Activated CD8-positive, alpha-beta memory T cell treated with anti-CD3 and anti-CD28 coated beads, Interleukin-2, amount 50 U/mL, for 1 hour (primary cell): ENCODE measurements around the gene C16orf95.

Experiments used
- DNase-seq: peaks from one replicate; pipeline ENCODE4 v3.0.0-alpha.2; 2020; ENCODE audit errors: extremely low read depth

The C16orf95 gene

DNA sequence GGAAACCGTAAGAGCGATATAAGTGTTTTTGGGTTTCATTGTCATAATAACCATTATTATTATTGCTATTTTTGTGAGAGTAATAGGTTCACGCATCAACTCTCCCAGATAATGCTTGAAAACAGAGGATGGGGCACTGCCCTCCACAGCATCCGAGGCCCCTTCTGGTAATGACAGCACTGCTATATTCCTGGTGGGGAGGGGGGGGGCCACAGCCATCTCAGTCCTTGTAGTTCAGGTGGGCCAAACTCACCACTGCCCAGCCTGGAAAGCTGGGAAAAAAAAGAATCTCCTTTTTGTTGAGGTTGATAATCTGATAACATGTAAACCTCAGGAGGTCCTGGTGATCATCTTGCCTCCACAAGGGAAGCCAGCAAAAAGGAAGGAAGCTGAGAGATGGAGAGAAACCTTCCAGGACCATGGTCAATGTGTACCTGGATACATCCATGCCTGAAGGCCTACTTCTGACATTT, 706 bp downstream of the C16orf95 start:
- no peak for DNase-seq

DNA sequence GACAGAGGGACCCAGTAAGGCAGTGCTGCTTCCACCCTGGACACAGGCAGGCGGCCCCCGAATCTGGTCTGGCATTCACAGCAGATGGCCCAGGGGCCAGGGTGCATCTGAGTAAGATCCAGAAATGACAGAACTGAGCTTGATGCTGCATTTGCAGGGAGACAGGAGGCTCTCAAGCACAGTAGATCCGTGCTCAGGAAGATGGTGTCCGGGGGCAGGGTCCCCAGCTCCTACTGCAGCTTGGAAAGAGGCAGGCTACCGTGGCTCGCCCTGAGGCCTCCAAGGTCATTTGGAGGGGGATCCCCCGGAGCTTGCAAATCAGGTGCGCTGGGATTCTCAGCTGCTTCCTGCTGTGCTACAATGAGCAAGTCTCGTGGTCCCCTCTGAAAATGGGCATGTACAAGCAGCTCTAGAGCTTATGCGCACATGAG, 2.2 kb downstream of the C16orf95 start:
- no peak for DNase-seq

DNA sequence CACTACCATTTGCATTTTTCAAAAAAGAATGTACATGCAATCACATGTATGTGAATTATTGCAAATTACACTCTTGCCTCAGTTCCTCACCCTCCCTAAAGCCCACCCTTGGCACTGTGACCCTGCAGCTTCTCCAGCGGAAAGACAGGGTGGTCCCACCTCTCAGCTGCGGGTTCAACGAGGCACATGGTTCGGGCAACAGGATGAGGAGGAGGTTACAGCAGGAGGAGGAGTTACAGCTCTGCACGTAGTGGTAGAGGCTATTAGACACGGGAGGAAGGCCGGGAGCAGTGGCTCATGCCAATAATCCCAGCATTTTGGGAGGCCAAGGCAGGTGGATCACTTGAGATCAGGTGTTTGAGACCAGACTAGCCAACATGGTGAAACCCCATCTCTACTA, 5.2 kb downstream of the C16orf95 start:
- DNase-seq, result no peak

DNA sequence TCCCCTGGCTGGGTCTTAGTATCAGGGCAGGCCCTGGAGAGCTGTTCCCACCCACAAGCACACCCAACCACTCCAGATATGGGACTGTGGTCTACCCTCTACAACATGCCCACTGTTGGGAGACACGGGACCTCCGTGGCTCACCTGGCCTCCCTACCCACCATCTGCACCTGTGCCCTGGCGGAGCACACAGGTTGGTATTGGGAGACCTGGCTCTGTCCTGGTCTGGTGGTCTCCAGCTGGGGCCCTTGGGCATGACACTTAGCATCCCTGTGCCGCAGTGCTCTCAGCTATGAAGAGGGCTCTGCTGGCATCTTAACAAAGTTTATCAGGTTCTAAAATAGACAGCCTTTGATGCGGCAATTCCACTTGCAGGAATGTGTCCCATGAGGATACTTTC, 5.8 kb downstream of the C16orf95 start:
- no peak for DNase-seq

DNA sequence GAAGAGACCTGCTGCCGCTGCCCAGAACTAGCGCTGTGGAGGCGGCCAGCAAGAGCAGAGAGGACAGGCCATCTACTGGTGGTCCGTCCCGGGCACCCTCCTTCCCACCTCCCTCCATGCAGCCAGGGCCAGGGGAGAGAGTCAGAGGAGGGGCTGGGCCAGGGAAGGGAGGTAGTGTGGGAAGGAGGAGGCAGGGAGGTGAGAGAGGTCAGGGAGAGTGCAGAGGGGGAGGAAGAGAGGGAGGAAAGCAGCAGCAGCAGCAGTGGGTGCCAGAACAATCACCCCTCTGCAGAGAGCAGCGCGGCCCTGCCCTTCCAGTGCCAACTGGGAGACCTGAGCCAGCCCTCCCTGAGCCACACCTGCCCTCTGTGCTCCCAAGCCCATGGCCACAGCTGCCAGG, 6.6 kb downstream of the C16orf95 start:
- no peak for DNase-seq

DNA sequence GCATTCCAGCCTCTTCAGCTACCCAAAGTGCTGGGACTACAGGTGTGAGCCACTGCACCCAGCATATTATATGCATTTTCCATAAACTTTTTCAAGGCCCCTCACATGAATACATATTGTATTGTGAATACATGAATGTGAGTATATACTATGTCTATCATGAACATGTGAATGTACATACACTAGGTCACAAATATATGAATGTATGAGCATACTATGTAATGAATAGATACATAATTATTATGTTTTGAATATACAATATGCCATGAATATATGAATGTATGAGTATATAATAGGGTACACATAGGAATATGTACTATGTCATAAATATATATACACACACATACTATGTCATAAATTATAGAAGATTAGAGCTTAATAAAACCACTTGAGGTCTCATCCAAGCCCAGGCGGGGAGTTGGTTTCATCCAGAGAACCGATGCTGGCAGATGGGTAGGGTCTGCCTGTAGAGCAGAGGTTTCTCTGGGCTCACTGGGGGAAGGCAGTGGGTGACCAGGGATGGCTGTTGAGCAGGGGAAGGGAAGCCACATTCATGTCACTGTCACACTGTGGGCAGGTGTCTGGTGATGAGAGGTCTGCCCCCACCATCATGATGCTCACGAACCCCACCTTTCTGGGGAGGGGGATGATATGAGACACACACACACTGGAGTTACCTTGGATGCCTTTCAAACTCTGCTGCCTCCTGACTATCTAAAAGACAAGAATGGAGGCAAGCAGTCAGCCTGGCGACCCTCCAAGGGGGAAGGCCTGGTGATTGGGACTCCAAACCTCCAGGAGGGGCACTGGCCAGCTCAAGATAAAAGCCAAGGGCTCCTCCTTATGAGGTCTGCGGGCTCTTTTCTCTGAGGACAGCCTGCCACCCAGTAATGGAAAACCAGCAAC, 7.3 kb downstream of the C16orf95 start:
- no peak for DNase-seq

DNA sequence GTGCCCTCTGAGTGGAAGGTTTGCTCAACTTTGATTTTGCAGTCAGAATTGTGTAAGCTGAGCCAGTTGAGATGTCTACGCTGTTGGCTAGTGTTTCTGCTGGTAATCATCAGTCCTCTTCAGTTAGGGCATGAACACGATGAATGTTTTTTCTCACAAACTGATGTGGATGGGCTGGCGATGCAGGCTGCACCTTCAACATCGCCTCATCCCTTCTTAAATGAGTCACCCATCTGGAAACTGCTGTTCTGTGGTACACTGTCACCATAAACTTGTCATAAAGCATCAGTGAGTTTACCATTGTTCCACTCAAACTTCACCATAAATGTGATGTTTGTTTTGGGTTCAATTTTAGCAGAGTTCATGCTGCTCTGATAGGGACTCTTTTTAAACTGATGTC, 8.4 kb downstream of the C16orf95 start:
- DNase-seq, result no peak

DNA sequence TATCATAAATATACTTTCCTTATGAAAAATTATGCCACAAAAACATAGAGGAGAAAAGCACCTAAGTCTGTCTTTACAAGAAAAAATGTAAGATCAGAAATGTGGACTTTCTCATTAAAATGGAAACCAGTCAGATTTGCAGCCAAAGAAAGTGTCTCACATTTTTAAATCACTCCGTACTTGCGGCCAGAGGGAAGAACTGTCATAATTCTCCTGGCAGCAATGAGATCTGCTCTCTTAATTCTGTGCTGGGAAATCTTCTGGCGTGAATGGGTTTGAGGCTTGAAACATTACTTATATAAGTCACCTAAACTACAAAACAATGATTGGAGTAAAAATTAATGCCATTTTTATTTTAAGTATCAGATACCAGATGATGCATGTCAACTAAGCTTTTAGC, 10.7 kb downstream of the C16orf95 start:
- no peak for DNase-seq

DNA sequence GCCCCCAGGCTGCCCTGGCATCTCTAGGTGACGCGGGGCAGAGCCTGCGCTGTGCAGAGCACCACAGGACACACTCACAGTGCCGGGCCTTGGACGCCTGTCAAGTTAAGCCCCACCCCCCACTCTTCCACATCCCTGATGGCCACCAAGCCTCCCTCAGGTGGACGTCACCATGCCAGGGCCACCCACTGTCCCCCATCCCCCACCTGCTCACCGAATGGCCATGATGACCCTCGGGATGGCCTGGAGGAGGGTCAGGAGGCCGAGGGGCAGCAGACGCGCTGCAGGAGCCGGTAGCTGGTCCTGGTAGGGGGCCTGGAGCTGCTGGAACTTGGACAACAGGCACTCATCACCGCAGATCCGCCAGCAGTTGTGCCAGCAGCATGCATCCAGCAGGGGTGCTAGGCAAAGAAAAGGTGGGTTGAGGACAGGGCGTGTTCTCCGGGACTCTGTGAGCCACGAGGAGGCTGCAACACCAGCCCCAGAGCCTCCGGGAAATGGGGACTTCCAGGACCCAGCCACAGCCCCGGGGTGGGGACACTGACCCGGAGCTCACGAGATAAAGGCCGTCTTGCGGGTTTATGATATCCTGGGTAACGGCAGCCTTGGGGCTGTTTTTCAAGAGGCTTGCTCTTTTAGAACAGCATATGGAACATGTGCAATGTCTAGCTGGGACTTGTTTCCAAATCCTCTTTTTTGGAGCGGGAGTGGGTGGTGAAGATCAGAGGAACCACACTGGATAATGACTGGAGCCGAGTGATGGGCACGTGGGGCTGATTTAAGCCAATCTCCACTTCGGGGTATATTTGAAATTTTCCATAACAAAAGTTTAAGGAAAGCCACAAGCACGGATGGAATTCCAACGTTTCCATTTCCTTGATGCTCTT, 11.4 kb downstream of the C16orf95 start:
- no peak for DNase-seq

DNA sequence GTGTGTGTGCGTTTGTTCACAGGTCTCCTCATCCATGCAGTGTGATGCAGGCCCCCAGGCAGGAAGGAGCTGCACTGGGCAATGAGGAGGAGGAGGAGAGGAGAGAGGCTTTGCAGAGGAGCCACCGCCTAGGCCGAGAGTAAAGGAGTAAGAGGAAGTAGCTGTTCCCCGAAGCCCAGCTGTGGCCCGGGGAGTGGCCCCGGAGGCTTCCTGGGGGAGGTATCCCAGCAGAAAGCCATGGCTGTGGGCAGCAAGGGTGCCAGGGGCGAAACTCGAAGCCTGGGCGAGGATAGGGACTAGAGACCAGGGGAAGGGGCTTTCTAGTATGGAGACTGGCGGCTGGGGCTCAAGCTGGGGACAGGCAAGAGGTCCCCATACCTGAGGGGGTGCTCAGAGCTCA, 12.2 kb downstream of the C16orf95 start:
- DNase-seq, result no peak

DNA sequence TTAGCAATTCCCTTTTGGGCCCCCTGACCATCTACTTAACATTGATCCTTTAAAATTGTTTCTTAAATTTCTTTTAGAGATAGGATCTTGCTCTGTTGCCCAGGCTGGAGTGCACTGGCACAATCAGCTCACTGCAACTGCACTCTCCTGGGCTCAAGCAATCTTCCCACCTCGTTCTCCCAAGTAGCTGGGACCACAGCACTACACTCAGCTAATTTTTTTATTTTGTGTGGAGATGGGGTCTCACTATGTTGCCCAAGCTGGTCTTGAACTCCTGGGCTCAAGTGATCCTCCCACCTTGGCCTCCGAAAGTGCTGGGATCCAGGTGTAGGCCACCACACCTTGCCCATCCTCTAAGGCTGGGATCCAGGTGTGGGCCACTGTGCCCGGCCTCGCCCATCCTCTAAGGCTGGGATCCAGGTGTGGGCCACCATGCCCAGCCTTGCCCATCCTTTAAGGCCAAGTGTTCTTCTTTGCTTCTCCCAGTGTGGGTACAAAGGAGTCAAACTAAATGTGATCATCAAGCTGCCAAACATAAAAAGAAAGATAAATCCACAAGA, 13.2 kb downstream of the C16orf95 start:
- DNase-seq, result no peak

DNA sequence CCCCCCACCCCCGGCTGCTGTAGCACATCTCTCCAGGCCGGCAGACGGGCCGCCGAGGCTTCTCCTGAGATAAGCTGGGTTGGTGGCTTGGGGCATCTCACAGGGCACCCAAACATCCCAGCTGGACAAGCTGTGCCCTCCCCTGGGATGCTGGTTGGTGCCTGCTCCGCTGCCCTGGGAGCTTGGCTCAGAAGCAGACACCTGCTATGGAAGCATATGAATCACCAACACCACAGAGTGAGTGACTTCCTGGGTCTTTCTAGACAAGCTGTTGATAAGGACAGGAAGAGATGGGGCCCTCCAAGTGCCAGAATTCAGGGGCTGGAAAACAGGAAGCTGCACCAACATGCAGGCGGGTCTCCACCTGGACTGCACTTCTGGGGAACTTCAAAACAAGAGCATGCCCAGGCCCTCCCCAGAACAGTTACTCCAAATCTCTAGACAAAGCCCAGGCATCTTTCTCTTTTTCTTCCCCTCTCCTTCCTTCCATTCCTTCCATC, 13.7 kb downstream of the C16orf95 start:
- DNase-seq, result no peak

DNA sequence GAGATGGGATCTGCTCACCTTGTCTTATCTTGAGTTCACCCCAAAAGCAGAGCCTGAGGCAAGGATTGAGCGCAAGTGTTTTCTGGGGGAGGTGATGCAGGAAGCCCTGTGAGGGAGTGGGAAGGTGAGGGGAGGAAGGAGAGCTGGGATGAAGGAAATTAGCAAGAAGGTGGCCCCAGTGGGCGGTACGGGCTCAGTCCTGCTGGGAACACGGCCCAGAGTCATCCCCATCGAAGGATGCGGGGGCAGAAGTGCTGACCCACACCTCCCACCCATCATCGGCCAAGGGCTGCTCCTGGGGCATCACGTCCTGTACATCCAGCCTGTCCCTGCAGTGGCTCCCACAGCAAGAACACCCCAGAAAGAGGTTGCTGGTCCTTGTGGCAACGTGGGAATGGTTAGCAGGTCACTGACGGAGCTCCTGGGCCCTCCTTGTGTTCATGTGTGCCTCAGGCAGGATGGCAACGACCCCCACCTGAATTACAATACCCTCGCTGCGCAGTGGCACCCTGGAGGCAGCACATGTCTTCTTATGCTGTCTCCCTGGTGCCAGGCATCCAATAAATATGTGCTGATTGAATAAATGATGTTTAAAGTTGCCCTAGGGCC, 18.2 kb downstream of the C16orf95 start:
- no peak for DNase-seq

DNA sequence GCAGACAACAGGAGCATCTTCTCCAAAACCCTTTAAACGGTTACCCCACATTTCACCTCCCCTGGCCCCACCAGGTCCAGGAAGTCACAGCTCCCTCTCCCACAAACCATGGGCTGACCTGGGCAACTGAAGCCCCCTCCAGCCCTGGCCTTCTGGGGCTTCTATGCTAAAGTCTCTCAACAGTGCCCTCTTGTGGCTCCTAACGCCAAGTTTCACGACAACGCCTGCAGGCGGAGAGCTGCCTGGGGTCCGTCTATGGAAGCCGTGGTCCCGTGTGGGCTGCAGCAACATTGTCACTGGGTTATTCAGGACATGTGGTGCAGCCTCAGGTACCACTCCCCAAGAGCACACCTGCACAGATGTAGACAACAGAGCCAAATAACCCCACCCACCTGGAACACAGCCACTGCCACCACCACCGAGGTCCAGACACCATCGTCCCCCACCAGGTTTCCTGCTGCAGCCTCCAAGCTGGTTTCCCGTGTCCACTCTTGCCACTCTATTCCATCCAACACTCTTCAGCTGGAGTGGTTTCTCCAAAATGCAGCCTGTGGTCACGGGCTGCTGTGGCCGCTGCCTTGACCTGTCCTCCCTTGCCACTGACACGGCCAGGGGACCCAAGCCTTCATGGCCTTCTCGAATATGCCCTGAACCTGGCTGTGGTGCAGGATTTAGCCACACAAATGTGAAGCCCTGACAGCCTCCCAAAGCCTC, 19.1 kb downstream of the C16orf95 start:
- DNase-seq, result no peak

DNA sequence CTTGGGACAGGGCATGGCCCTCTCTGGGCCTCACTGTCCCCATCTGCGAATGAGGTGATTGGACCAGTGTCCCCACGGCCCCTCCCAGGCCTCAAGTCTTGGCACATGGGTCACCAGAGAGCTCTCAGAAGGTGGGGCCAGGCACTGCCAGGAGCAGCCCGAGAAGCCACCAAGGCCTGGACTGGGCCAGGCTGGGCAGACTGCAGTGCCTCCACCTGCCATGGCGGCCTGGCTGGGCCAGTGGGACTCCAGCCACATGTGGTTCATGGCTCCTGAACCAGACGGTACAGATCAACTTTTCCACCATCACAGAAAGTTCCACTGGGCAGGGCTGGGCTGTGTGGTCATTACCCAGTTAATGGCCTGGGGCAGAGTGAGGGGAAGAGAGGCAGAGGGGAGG, 19.8 kb downstream of the C16orf95 start:
- DNase-seq, result no peak

DNA sequence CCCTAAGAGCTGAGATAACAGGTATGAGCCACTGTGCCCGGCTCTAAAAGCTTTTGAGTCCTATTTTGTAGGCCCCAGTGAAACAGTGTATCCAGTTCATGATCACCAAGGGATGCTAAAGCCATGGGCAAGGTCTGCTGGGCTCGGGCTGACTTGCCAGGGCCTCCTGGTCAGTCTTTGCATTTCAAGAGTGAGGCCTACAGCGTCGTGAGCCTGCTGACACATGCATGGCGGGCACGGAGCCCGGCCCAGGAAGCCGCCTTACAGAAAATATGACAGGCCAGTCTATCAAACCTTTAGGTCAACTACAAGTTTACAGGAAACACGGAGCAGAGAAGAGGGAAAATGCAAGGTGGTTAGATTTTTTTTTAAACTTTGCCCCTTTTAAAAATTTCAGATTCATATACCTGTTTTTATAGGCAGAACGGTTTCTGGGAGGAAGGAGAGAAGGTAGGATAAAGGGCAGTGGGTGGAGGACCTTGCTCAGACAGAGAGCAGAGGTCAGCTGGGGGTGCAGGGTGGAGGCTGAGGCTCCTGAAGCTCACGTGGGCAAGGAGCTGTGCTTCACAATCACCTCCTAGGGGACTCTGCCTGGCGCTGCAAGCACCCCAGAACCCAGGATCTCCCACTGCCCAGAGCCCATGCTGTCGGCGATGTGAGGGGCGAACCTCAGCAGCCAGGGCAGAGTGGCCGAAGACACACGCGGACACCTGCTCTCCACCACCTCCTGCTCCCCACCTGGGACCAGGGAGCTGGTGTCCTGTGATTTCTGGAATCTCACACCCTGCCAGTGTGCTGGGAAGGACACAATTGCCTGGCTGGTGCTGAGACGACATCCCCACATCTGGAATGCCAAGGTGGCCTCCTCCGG, 21.3 kb downstream of the C16orf95 start:
- no peak for DNase-seq

DNA sequence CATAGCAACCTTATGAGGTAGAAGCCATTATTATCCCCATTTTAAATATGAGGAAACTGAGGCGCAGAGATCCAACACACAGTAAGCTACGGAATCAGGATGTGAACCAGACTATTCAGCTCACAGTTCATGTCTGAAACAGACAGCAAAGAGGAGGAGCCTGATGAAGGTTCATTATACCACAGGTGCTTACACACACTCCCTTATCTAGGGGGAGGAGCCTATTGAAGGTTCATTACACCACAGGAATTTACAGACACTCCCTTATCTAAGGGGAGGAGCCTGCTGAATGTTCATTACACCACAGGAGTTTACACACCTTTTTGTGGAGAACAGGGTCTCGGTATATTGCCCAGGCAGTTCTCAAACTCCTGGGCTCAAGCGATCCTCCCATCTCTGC, 21.9 kb downstream of the C16orf95 start:
- no peak for DNase-seq

DNA sequence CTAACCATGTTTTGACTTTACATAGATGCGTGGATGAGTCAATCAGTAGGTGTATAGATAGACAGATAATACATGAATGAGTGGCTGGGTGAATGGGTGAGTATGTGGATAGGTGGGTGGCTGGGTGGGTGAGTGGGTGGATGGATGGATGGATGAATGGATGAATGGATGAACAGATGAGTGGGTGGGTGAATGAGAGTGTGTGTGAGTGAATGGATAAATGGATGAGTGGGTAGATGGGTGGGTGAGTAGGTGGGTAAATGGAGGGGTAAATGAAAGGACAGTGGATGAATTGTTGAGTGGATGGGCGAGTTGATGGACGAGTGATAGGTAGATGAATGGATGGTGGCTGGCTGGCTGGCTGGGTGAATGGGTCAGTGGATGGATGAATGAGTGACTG, 23.2 kb downstream of the C16orf95 start:
- DNase-seq, result no peak

DNA sequence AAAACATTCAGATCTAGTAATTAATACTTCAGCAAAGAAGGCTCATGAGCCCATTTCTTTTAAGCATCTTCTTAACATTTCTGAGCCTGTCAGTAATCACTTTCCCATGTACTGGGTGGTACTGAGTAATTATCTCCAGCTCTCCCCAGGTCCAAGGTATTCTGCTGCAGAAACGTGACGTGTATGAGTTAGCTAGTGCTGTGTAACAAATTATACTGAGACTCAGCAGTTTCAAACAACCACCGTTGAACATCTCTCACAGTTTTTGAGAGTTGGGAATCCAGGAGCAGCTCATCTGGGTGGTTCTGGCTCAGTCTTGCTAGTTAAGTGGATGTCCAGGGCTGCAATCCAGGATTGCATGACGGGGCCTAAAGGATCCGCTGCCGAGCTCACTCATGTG, 25.2 kb downstream of the C16orf95 start:
- DNase-seq, result no peak

DNA sequence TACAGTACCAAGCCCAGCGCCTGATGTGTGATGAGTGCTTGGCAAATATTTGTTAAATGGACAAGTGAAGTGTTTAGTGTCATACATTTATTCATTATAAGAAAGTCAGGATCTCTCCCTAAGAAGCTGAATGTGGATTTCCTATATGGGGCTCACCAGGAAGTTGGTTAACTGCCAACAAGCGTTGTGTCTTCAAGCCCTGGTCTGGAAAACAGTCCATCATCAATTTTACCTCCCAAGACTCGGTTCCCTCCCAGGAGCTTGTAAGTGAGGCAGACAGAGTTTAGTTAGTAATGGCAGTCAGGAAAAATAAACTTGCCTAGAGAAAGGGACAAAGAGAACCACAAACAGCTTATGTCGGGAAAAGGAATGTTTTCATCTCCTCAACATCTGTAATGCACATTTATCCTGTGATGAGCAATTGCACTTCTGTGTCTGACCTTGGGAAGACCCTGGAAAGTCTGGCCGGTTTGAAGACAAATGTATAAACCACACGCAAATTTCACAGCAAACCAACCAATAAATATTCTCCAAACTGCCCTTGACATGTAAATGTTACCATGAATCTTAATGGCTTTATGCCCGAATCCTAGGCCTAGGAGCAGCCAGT, 28.3 kb downstream of the C16orf95 start:
- no peak for DNase-seq
